ENCODE results near the gene SPEN. TPM values are rescaled to one million over a fixed set of nuclear protein-coding genes. Genes with fewer than 3 reads are reported as not detected.

Gene SPEN
- total RNA-seq, 6 experiments from 2014 or later: 13.5 to 33.7 (median 23.2) TPM

GRCh38 chr1:15985611-15986297 lies 138.2 kb downstream of the SPEN start:
- Histone ChIP-seq H3K9me3 (no peaks in the 10 kb centered on the region), H3K36me3 (no peaks in the 10 kb centered on the region), H3K4me3 (no peak overlapping the region), H3K27ac (no peak overlapping the region), H3K4me1 (peaks cover 0 to 8% (median 0%) of the 10 kb centered on the region in 4 donors), H3K27me3 (no peaks in the 10 kb centered on the region)
- no peak for DNase-seq
- intact Hi-C loops (cut with DNase I): no loop called here
- WGBS (ENCODE audit: insufficient coverage, low coverage, low lambda C conversion rate, missing lambda C conversion rate): 45% methylated on average over 3 of the region's 5 CpGs
- ATAC-seq: no peak
- TF ChIP-seq POLR2A (IDR thresholded peaks at IDR 0.05) (no peak), CTCF (IDR thresholded peaks at IDR 0.05) (no peak)

GRCh38 chr1:15988856-15989736 lies 141.6 kb downstream of the SPEN start:
- ATAC-seq: no peak
- Histone ChIP-seq H3K9me3 (no peaks in the 10 kb centered on the region), H3K27ac (no peak overlapping the region), H3K36me3 (no peaks in the 10 kb centered on the region), H3K4me3 (no peak overlapping the region), H3K27me3 (no peaks in the 10 kb centered on the region), H3K4me1 (no peaks in the 10 kb centered on the region)
- TF ChIP-seq CTCF (IDR thresholded peaks at IDR 0.05) (no peak), POLR2A (IDR thresholded peaks at IDR 0.05) (no peak)
- WGBS (ENCODE audit: insufficient coverage, low coverage, low lambda C conversion rate, missing lambda C conversion rate): 84% methylated on average over 6 of the region's 13 CpGs
- intact Hi-C loops (cut with DNase I): no loop called here
- DNase-seq: no peak

- Histone ChIP-seq H3K27me3 (no peaks in the 10 kb centered on the region), H3K9me3 (no peaks in the 10 kb centered on the region), H3K27ac (no peak overlapping the region), H3K36me3 (no peaks in the 10 kb centered on the region), H3K4me1 (no peaks in the 10 kb centered on the region), H3K4me3 (no peak overlapping the region)
- TF ChIP-seq CTCF (IDR thresholded peaks at IDR 0.05) (no peak), POLR2A (IDR thresholded peaks at IDR 0.05) (no peak)
- DNase-seq (no peak), ATAC-seq (no peak)
- WGBS (ENCODE audit: insufficient coverage, low coverage, low lambda C conversion rate, missing lambda C conversion rate): 63% methylated on average over 5 of the region's 9 CpGs
- intact Hi-C loops (cut with DNase I): loop anchor here (5.0 kb wide), 2 partner anchors 172 to 182 kb away; partner anchors contain the start of gene UQCRHL (in 1 of the 2)
Measured at GRCh38 chr1:15989776-15990175, 142.3 kb downstream of the SPEN start.

Small RNA genes lying within 50 kb of the gene (small RNA-seq; reads per million reads assigned to genes)
- gene AL034555.1 (0 reads per million in 2 experiments), gene AL355994.1 (0 reads per million in 2 experiments), gene AL355994.5 (0 reads per million in 2 experiments)

Other genes with a start within 250 kb of the SPEN start
- 10 to 100 TPM; 24.9 to 70.0 (median 42.9) TPM for gene DDI2, start 230.2 kb upstream of the SPEN start, total RNA-seq
- 10 to 100 TPM; 15.6 to 27.9 (median 20.2) TPM for gene PLEKHM2, start 163.4 kb upstream of the SPEN start, total RNA-seq
- 10 to 100 TPM in 1 of 6 experiments, 1 to 10 TPM in 4, under 1 TPM in 1; 0.69 to 11.6 (median 3.2) TPM for gene SLC25A34, start 111.4 kb upstream of the SPEN start, total RNA-seq
- 10 to 100 TPM; 15.8 to 33.5 (median 19.1) TPM for gene TMEM82, start 105.2 kb upstream of the SPEN start, total RNA-seq
- 10 to 100 TPM in 1 of 6 experiments, 1 to 10 TPM in 5; 4.0 to 13.1 (median 6.0) TPM for gene FBLIM1, start 88.9 kb upstream of the SPEN start, total RNA-seq
- gene UQCRHL, start 40.1 kb upstream of the SPEN start, total RNA-seq: 1 to 10 TPM in 2 of 6 experiments, under 1 TPM in 4; 0.42 to 1.1 (median 0.51) TPM
- 10 to 100 TPM in 4 of 6 experiments, 1 to 10 TPM in 2; 9.2 to 13.3 (median 11.0) TPM for gene ZBTB17, start 128.4 kb downstream of the SPEN start, total RNA-seq
- not detected for gene SRARP, start 156.5 kb downstream of the SPEN start, total RNA-seq
- gene HSPB7, start 170.3 kb downstream of the SPEN start, total RNA-seq: 1 to 10 TPM in 4 of 6 experiments, under 1 TPM in 2; 0.54 to 2.0 (median 1.2) TPM
- under 1 TPM in 2 of 6 experiments, not detected in 4; 0.43 to 0.47 TPM for gene CLCNKA, start 174.3 kb downstream of the SPEN start, total RNA-seq
- not detected for gene CLCNKB, start 196.1 kb downstream of the SPEN start, total RNA-seq
- gene FAM131C, start 225.9 kb downstream of the SPEN start, total RNA-seq: under 1 TPM in 2 of 6 experiments, not detected in 4; 0.19 to 1.00 TPM